Sigmoid colon (tissue), 4 donors: ENCODE results near the gene NLGN1.

Experiments
- POLR2A ChIP-seq, 2 donors: fragments of 450-650 bp; IDR thresholded peaks; one replicate each; pipeline ENCODE4 v1.6.1; 2016; ENCODE audit warnings: antibody characterized with exemption in 2 of 2, mild to moderate bottlenecking in 2 of 2, moderate library complexity in 2 of 2
- POLR2AphosphoS5 ChIP-seq, 4 donors: sonication (generic); formaldehyde crosslinking; IDR thresholded peaks; one replicate each; pipeline ENCODE4 v1.6.1; 2017; ENCODE audit warnings: antibody characterized with exemption in 4 of 4
- TF ChIP-seq, protein P1 (sequence below), 4 experiments: fragments of 450-650 bp in 3 of 4; fragments of 200-600 bp in 1 of 4; IDR thresholded peaks; one replicate each; pipeline ENCODE4 v1.5.1; 2016 to 2019; ENCODE audit warnings: antibody characterized with exemption in 4 of 4, mild to moderate bottlenecking in 3 of 4, moderate library complexity in 2 of 4

DNA sequence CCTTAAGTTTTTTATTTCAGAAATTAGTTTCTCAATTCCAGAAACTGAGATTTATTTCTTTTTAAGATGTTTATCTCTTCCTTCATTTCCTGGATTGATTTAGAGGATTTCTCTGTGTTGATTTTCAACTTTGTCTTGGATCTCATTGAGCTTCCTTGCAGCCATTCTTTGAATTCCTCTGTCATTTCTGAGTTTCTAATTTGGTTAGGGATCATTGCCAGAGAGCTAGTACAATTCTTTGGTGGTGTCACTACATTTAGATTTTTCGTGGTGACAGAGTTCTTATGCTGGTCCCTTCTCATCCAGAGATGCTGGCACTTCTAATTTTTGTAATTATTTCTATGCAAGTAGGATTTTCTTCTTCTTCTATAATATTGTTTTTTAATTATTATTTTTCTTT is 770.5 kb downstream of the NLGN1 start:
- TF ChIP-seq, protein P1, sequence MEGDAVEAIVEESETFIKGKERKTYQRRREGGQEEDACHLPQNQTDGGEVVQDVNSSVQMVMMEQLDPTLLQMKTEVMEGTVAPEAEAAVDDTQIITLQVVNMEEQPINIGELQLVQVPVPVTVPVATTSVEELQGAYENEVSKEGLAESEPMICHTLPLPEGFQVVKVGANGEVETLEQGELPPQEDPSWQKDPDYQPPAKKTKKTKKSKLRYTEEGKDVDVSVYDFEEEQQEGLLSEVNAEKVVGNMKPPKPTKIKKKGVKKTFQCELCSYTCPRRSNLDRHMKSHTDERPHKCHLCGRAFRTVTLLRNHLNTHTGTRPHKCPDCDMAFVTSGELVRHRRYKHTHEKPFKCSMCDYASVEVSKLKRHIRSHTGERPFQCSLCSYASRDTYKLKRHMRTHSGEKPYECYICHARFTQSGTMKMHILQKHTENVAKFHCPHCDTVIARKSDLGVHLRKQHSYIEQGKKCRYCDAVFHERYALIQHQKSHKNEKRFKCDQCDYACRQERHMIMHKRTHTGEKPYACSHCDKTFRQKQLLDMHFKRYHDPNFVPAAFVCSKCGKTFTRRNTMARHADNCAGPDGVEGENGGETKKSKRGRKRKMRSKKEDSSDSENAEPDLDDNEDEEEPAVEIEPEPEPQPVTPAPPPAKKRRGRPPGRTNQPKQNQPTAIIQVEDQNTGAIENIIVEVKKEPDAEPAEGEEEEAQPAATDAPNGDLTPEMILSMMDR (IDR thresholded peaks at IDR 0.05) = no peak
- no peak for TF ChIP-seq POLR2AphosphoS5 (IDR thresholded peaks at IDR 0.05)
- no peak for TF ChIP-seq POLR2A (IDR thresholded peaks at IDR 0.05)
